HepG2 (cell line): ENCODE measurements around the gene YBX2. TPM values are rescaled to one million over a fixed set of nuclear protein-coding genes. Genes with fewer than 3 reads are reported as not detected.

Experiments used
- BHLHE40 ChIP-seq: IDR thresholded peaks from 2 replicates; pipeline ENCODE4 v1.6.1; 2011; ENCODE audit warnings: low read length, improper control_type of control experiment
- CHD4 ChIP-seq: fragments of 200-600 bp; sonication (generic); IDR thresholded peaks from 2 replicates; pipeline ENCODE4 v1.7.0; 2017; ENCODE audit warnings: mild to moderate bottlenecking, low read length, borderline replicate concordance
- DMAP1 ChIP-seq: IDR thresholded peaks from 2 replicates; pipeline ENCODE4 v1.6.1; 2016
- HHEX ChIP-seq: IDR thresholded peaks from 2 replicates; pipeline ENCODE4 v1.6.1; 2016; ENCODE audit warnings: control low read depth
- KAT7 ChIP-seq: IDR thresholded peaks from 2 replicates; pipeline ENCODE4 v1.6.1; 2018; ENCODE audit warnings: borderline replicate concordance, missing compliant biosample characterization
- NPAS2 ChIP-seq: sonication (generic); formaldehyde crosslinking; IDR thresholded peaks from 2 replicates; pipeline ENCODE4 v1.8.0; 2022; ENCODE audit warnings: mild to moderate bottlenecking, missing genetic modification reagents, borderline replicate concordance
- NR0B2 ChIP-seq: sonication (generic); formaldehyde crosslinking; IDR thresholded peaks from 2 replicates; pipeline ENCODE4 v1.4.0; 2020; ENCODE audit warnings: mild to moderate bottlenecking, missing genetic modification reagents
- NR2C2 ChIP-seq: sonication (generic); formaldehyde crosslinking; IDR thresholded peaks from 2 replicates; pipeline ENCODE4 v1.4.0; 2020; ENCODE audit warnings: missing genetic modification reagents, mild to moderate bottlenecking, moderate library complexity, borderline replicate concordance
- PRPF4 ChIP-seq: fragments of 200-400 bp; formaldehyde crosslinking; IDR thresholded peaks from 2 replicates; pipeline ENCODE4 v1.6.1; 2016; ENCODE audit warnings: low read length, low read depth; ENCODE audit not compliant: poor library complexity, severe bottlenecking
- RARA ChIP-seq: IDR thresholded peaks from 2 replicates; pipeline ENCODE4 v1.6.1; 2016; ENCODE audit warnings: missing genetic modification reagents, missing compliant biosample characterization
- TEAD2 ChIP-seq: sonication (generic); formaldehyde crosslinking; IDR thresholded peaks from 2 replicates; pipeline ENCODE4 v1.9.0; 2021; ENCODE audit warnings: missing genetic modification reagents
- THRA ChIP-seq: sonication (generic); formaldehyde crosslinking; IDR thresholded peaks from 2 replicates; pipeline ENCODE4 v1.4.0; 2020; ENCODE audit warnings: missing genetic modification reagents, borderline replicate concordance
- YY1 ChIP-seq: IDR thresholded peaks from 2 replicates; pipeline ENCODE4 v1.6.1; 2011; ENCODE audit warnings: low read length, low read depth, moderate library complexity, mild to moderate bottlenecking; ENCODE audit not compliant: insufficient read depth, insufficient replicate concordance
- ZNF143 ChIP-seq: sonication (generic); formaldehyde crosslinking; IDR thresholded peaks from 2 replicates; pipeline ENCODE4 v1.4.0; 2020; ENCODE audit warnings: missing genetic modification reagents
- ZNF441 ChIP-seq: sonication (generic); formaldehyde crosslinking; IDR thresholded peaks from 2 replicates; pipeline ENCODE4 v1.7.0; 2021; ENCODE audit warnings: missing genetic modification reagents, borderline replicate concordance
- ZSCAN30 ChIP-seq: sonication (generic); formaldehyde crosslinking; IDR thresholded peaks from 2 replicates; pipeline ENCODE4 v1.5.0; 2020; ENCODE audit warnings: mild to moderate bottlenecking, missing genetic modification reagents
- polyA plus RNA-seq, 8 experiments: library from polyadenylated mRNA; depleted of rRNA in 3 of 8; stranded (reverse) in 7 of 8; unstranded in 1 of 8; fragments of >200 nt; fragmentation: Illumina TruSeq in 4 of 8; extraction: Trizol in 4 of 8; gene quantifications; 2 replicates each; pipeline versions ENCODE4 v1.2.1 to v1.2.3, GENCODE V29; 2011 to 2016; ENCODE audit warnings: low read depth in 4 of 8, missing spikeins in 1 of 8, mixed read lengths in 1 of 8; ENCODE audit not compliant: insufficient read depth in 1 of 8
- total RNA-seq, 5 experiments: library from RNA; depleted of rRNA; stranded (reverse); fragments of >200 nt; fragmentation: Illumina TruSeq; extraction: Trizol; gene quantifications; 2 replicates each; pipeline ENCODE4 v1.2.3, GENCODE V29; 2016; ENCODE audit warnings: low read depth in 1 of 5
- TF ChIP-seq, protein P1 (sequence below): sonication (generic); formaldehyde crosslinking; IDR thresholded peaks from one replicate; pipeline ENCODE4 v1.5.1; 2020; ENCODE audit warnings: mild to moderate bottlenecking, missing genetic modification reagents; ENCODE audit errors: not compliant biosample characterization
- TF ChIP-seq, protein P2 (sequence below): sonication (generic); formaldehyde crosslinking; IDR thresholded peaks from 2 replicates; pipeline ENCODE4 v1.4.0; 2020; ENCODE audit warnings: missing genetic modification reagents

YBX2 gene
- total and polyA plus RNA-seq, 2 of the 13 experiments (the other 11 are each of a cell fraction or from before 2014, with no cell fraction given): 0.12 to 0.22 TPM

DNA sequence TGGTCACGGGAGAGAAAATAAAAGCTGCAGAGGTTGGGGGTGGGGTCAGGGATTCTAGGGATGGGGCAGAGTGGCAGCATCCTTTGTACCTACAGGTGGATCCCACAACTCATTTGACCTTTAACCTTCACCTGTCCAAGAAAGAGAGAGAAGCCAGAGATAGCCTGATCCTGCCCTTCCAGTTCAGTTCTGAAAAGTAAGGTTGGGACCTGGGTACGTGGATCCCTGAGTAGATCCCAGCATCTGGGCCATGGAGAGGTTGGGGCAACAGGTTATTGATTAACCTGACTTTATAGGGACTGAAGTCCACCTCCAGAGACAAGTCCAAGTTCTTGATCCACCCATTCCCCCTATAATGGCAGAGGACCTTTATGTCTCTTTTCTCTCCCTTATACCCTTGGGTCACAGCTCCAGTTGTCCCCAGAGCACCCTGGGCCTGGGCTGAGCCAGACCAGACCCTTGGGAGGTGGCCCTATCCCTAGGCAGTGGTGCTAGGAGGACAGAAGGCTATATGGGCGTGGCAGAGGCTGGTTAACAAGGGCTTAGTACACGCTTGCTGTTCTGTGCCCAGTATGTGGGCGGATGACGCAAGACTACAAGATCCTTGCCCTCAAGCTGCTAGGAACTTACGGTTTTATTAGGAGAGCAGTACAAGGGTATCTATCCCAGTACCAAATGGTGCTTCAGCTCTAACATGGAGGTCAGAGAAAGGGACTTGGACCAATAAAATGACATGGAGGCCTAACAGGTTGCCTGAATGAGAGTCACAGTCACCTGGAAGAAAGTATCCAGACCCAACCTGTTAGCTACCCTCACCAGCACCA is 35.5 kb downstream of the YBX2 start (continued):
- TF ChIP-seq, protein P1, sequence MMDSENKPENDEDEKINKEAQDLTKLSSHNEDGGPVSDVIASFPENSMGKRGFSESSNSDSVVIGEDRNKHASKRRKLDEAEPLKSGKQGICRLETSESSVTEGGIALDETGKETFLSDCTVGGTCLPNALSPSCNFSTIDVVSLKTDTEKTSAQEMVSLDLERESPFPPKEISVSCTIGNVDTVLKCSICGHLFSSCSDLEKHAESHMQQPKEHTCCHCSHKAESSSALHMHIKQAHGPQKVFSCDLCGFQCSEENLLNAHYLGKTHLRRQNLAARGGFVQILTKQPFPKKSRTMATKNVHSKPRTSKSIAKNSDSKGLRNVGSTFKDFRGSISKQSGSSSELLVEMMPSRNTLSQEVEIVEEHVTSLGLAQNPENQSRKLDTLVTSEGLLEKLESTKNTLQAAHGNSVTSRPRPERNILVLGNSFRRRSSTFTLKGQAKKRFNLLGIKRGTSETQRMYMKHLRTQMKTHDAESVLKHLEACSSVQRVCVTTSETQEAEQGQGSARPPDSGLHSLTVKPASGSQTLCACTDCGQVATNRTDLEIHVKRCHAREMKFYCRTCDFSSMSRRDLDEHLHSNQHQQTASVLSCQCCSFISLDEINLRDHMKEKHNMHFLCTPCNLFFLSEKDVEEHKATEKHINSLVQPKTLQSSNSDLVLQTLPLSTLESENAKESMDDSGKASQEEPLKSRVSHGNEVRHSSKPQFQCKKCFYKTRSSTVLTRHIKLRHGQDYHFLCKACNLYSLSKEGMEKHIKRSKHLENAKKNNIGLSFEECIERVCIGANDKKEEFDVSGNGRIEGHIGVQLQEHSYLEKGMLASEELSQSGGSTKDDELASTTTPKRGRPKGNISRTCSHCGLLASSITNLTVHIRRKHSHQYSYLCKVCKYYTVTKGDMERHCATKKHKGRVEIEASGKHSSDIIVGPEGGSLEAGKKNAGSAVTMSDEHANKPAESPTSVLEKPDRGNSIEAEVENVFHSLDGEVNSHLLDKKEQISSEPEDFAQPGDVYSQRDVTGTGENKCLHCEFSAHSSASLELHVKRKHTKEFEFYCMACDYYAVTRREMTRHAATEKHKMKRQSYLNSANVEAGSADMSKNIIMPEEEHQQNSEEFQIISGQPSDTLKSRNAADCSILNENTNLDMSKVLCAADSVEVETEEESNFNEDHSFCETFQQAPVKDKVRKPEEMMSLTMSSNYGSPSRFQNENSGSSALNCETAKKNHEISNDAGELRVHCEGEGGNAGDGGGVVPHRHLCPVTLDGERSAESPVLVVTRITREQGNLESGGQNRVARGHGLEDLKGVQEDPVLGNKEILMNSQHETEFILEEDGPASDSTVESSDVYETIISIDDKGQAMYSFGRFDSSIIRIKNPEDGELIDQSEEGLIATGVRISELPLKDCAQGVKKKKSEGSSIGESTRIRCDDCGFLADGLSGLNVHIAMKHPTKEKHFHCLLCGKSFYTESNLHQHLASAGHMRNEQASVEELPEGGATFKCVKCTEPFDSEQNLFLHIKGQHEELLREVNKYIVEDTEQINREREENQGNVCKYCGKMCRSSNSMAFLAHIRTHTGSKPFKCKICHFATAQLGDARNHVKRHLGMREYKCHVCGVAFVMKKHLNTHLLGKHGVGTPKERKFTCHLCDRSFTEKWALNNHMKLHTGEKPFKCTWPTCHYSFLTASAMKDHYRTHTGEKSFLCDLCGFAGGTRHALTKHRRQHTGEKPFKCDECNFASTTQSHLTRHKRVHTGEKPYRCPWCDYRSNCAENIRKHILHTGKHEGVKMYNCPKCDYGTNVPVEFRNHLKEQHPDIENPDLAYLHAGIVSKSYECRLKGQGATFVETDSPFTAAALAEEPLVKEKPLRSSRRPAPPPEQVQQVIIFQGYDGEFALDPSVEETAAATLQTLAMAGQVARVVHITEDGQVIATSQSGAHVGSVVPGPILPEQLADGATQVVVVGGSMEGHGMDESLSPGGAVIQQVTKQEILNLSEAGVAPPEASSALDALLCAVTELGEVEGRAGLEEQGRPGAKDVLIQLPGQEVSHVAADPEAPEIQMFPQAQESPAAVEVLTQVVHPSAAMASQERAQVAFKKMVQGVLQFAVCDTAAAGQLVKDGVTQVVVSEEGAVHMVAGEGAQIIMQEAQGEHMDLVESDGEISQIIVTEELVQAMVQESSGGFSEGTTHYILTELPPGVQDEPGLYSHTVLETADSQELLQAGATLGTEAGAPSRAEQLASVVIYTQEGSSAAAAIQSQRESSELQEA (CRISPR knock-in tag): peak; percentile 51
- TF ChIP-seq DMAP1 (CRISPR knock-in tag): peak; percentile 72
- TF ChIP-seq NPAS2 (CRISPR knock-in tag): no peak
- no peak for TF ChIP-seq PRPF4
- TF ChIP-seq, protein P2, sequence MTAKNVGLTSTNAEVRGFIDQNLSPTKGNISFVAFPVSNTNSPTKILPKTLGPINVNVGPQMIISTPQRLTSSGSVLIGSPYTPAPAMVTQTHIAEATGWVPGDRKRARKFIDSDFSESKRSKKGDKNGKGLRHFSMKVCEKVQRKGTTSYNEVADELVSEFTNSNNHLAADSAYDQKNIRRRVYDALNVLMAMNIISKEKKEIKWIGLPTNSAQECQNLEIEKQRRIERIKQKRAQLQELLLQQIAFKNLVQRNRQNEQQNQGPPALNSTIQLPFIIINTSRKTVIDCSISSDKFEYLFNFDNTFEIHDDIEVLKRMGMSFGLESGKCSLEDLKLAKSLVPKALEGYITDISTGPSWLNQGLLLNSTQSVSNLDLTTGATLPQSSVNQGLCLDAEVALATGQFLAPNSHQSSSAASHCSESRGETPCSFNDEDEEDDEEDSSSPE (CRISPR knock-in tag): 0 out of 2 replicates have a peak, but pooled peaks have one; percentile 22
- TF ChIP-seq NR2C2: peak; percentile 63; the same call in 1 of the 2 replicates
- peak; percentile 63; the same call in 1 of the 2 replicates for TF ChIP-seq CHD4
- TF ChIP-seq HHEX (CRISPR knock-in tag): no peak
- peak; percentile 58 for TF ChIP-seq THRA
- peak; percentile 60 for TF ChIP-seq RARA (CRISPR knock-in tag)
- TF ChIP-seq BHLHE40: 0 out of 2 replicates have a peak, but pooled peaks have one; percentile 21
- TF ChIP-seq ZNF441: no peak
- no peak for TF ChIP-seq TEAD2 (CRISPR knock-in tag)
- no peak for TF ChIP-seq ZSCAN30 (CRISPR knock-in tag)
- peak; percentile 34 for TF ChIP-seq YY1
- TF ChIP-seq ZNF143: peak; percentile 28; the same call in 1 of the 2 replicates
- 0 out of 2 replicates have a peak, but pooled peaks have one; percentile 43 for TF ChIP-seq NR0B2 (CRISPR knock-in tag)
- TF ChIP-seq KAT7 (CRISPR knock-in tag): 0 out of 2 replicates have a peak, but pooled peaks have one; percentile 27
